ENCODE measurements around the gene GNB1L. TPM values are rescaled to one million over a fixed set of nuclear protein-coding genes. Genes with fewer than 3 reads are reported as not detected.

GNB1L gene
- total and polyA plus RNA-seq, 7 donors: 2.5 to 15.0 (median 5.3) TPM

- H3K4me1 ChIP-seq: peaks cover 0 to 4% (median 2%) of the 10 kb centered on the region in 4 donors
- no peaks in the 10 kb centered on the region for H3K27me3 ChIP-seq
- H3K27ac ChIP-seq: no peak overlapping the region
- intact Hi-C loops (cut with DNase I): no loop called here
- 72 to 90% methylated on average over 3 of the region's 3 CpGs for WGBS, 2 donors
- DNase-seq: no peak
- H3K9me3 ChIP-seq: no peaks in the 10 kb centered on the region
- H3K4me3 ChIP-seq: no peak overlapping the region
- H3K36me3 ChIP-seq: no peaks in the 10 kb centered on the region
- TF ChIP-seq CTCF (IDR thresholded peaks at IDR 0.05) (no peak), EP300 (IDR thresholded peaks at IDR 0.05) (no peak), POLR2AphosphoS5 (IDR thresholded peaks at IDR 0.05) (no peak), POLR2A (IDR thresholded peaks at IDR 0.05) (no peak)
Observed at GRCh38 chr22:19868333-19868732, 13.7 kb upstream of the GNB1L start.

- TF ChIP-seq POLR2AphosphoS5 (IDR thresholded peaks at IDR 0.05): no peak
- no peak for TF ChIP-seq EP300 (IDR thresholded peaks at IDR 0.05)
- TF ChIP-seq POLR2A (IDR thresholded peaks at IDR 0.05): no peak
- TF ChIP-seq CTCF (IDR thresholded peaks at IDR 0.05): no peak
- Histone ChIP-seq H3K27me3 (no peaks in the 10 kb centered on the region), H3K4me1 (no peaks in the 10 kb centered on the region), H3K4me3 (no peak overlapping the region), H3K27ac (no peak overlapping the region), H3K9me3 (no peaks in the 10 kb centered on the region), H3K36me3 (no peaks in the 10 kb centered on the region)
- intact Hi-C loops (cut with DNase I): no loop called here
- peak; percentile 28 for DNase-seq
- 94 to 97% methylated on average over 7 of the region's 7 CpGs for WGBS, 2 donors
Observed at GRCh38 chr22:19867617-19868016, 12.9 kb upstream of the GNB1L start.

- intact Hi-C loops (cut with DNase I): no loop called here
Observed at GRCh38 chr22:19866665-19867009, 12.0 kb upstream of the GNB1L start.

GRCh38 chr22:19865141-19865829, 10.6 kb upstream of the GNB1L start:
- no peaks in the 10 kb centered on the region for H3K4me1 ChIP-seq

More at GRCh38 chr22:19866665-19867009, 12.0 kb upstream of the GNB1L start:
- H3K36me3 ChIP-seq: no peaks in the 10 kb centered on the region
- no peak for DNase-seq
- no peak for TF ChIP-seq POLR2AphosphoS5 (IDR thresholded peaks at IDR 0.05)
- no peak for TF ChIP-seq CTCF (IDR thresholded peaks at IDR 0.05)
- TF ChIP-seq POLR2A (IDR thresholded peaks at IDR 0.05): no peak
- TF ChIP-seq EP300 (IDR thresholded peaks at IDR 0.05): no peak
- no peaks in the 10 kb centered on the region for H3K27me3 ChIP-seq
- 90 to 92% methylated on average over 3 of the region's 3 CpGs for WGBS, 2 donors
- no peaks in the 10 kb centered on the region for H3K9me3 ChIP-seq
- H3K4me1 ChIP-seq: no peaks in the 10 kb centered on the region
- no peak overlapping the region for H3K27ac ChIP-seq
- no peak overlapping the region for H3K4me3 ChIP-seq

GRCh38 chr22:19864538-19865106, 9.9 kb upstream of the GNB1L start:
- DNase-seq: no peak
- Histone ChIP-seq H3K9me3 (no peaks in the 10 kb centered on the region), H3K4me3 (no peak overlapping the region), H3K36me3 (no peaks in the 10 kb centered on the region), H3K4me1 (no peaks in the 10 kb centered on the region), H3K27ac (no peak overlapping the region), H3K27me3 (no peaks in the 10 kb centered on the region)
- WGBS, 2 donors: 95% methylated on average over 5 of the region's 5 CpGs
- no peak for TF ChIP-seq POLR2A (IDR thresholded peaks at IDR 0.05)
- TF ChIP-seq EP300 (IDR thresholded peaks at IDR 0.05): no peak
- no peak for TF ChIP-seq CTCF (IDR thresholded peaks at IDR 0.05)
- TF ChIP-seq POLR2AphosphoS5 (IDR thresholded peaks at IDR 0.05): no peak
- intact Hi-C loops (cut with DNase I): no loop called here

More at GRCh38 chr22:19865141-19865829, 10.6 kb upstream of the GNB1L start:
- intact Hi-C loops (cut with DNase I): no loop called here
- Histone ChIP-seq H3K36me3 (no peaks in the 10 kb centered on the region), H3K27me3 (no peaks in the 10 kb centered on the region), H3K27ac (no peak overlapping the region), H3K9me3 (no peaks in the 10 kb centered on the region), H3K4me3 (no peak overlapping the region)
- TF ChIP-seq POLR2A (IDR thresholded peaks at IDR 0.05) (no peak), POLR2AphosphoS5 (IDR thresholded peaks at IDR 0.05) (no peak)
- 86 to 91% methylated on average over 12 of the region's 12 CpGs for WGBS, 2 donors
- no peak for DNase-seq
